8988T (cell line): ENCODE results near the gene NSRP1.
"Not testable (repeated sequence)": the region's sequence is repeated elsewhere in the genome, so short reads cannot be mapped to it uniquely, and the experiment has no call there.

ENCODE experiments used
- DNase-seq: peaks from one replicate; pipeline ENCODE4 v3.0.0; 2011

NSRP1 gene

DNA sequence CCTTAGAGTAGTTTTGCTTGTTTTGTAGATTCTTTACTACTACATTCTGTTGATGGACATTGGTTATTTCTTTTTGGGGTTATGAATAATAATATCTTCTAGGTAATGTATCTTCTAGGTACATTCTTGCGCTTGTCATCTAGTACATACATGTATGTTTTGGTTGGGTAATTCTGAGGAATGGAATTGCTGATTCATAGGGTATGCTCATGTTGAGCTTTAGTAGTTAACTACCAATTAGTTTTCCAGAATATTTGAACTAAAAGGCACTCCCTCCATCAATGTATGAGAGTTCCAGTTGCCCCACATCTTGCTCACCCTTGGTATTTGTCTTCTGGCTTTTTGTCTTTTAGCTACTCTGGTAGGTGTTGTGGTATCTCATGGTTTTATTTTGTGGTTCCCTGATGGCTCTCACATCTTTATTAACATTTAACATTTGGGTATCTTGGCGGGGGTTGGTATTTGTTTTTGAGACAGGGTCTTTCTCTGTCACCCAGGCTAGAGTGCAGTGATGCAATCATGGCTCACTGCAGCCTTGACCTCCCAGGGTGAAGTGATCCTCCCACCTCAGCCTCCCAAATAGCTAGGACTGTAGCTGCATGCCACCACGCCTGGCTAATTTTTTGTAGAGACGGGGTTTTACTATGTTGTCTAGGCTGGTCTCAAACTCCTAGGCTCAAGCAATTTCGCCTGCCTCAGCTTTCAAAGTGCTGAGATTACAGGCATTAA, 71.8 kb downstream of the NSRP1 start:
- no peak for DNase-seq

DNA sequence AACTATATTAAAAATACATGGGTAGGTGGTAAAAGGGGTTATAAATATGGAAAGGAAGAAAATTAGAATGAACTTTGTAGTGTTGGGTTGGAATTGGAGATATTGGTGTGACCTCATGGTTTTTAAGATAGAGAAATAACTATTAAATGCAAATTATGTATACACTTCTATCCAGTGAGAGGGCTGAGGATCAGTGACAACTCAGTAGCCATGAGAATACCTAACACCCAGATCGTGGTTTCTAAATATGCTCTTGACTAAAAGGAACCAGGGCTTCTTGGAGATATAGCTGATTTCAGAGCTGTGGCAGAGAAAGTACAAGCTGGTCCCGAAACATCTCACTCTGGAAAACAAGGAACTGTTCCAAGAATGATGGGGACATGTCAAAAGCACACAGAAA, 74.5 kb downstream of the NSRP1 start:
- DNase-seq, result no peak

DNA sequence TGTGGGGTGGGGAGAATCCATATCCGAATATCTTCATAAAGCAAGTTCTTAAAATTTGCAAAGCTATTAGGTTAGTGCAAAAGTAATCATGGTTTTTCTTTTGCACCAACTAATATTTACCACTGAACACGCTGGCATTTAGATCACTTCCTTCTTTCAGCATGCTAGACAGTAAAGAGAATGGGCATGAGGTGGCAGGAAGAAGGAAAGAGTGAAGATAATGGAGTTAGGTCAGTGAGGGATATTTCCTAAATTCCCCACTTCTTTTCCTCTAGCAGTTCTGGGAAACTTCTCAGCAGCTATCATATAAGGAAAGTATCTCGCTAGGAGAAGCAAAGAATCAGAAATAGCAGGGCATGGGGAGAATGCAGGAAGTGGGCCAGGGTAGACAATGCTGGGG, 79.9 kb downstream of the NSRP1 start:
- DNase-seq, result no peak

DNA sequence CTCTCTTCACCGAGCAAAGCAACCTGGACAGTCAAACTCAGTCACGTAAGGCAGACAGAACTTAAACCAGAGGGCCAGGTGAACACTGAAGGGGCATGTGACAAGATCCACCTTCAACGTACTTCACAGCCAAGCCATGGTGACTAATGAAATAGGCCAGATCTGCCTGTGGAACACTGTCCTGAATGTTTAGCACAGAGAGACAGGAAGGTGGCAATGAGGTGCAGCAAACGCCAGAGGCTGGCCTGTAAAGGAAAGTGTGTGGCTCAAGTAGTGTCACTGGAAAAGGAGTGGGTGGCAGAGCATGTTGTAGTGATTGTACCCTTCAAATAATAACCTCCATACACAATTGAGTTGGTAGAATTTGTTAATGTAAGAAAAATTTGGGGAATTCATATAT, 80.8 kb downstream of the NSRP1 start:
- DNase-seq, result no peak

DNA sequence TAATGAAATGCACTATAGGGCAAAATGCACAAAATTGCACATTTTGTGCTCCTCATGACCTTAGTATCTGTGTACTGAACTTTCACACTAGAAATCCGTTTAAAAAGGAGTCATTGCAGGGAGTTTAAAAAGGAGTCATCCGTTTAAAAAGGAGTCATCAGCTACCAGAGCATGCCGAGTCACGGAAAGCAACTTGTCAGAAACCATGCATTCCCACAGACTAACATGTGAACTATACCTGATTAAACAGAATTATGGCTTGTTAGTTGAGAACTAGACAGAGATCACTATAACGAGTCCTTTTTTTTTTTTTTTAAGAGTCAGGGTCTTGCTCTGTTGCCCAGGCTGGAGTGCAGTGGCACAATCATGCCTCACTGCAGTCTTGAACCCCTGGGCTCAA, 83.0 kb downstream of the NSRP1 start:
- no peak for DNase-seq

DNA sequence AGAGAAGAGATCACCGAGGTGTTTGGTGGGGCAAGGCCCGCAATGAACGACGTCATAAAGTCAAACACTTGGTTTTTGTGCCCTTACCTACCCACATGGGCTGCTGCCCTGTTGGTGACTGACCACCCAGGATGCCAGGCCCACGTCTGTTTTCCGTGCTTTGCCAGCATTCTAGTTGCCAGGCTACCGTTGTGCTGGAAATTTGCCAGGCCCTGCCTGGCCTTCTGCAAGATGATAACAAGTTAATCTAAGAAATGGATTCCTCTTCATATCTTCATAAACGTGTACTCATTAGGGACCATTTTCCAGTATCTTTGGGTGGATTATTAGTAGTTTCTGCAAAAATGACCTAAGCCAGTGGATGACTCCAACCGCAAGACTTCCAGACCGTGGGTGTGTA, 83.5 kb downstream of the NSRP1 start:
- DNase-seq, result no peak

DNA sequence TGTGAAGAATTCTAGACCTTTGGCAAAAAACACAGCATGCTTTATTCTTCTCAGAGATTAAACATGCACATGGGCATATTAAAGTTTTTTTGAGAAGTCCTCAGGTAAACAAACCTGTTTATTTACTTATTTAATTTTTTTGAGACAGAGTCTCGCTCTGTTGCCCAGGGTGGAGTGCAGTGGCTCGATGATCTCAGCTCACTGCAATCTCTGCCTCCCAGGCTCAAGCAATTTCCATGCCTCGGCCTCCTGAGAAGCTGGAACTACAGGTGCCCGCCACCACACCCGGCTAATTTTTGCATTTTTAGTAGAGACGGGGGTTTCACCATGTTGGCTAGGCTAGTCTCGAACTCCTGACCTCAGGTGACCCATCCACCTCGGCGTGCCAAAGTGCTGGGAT, 84.0 kb downstream of the NSRP1 start:
- DNase-seq, result not testable (repeated sequence)

DNA sequence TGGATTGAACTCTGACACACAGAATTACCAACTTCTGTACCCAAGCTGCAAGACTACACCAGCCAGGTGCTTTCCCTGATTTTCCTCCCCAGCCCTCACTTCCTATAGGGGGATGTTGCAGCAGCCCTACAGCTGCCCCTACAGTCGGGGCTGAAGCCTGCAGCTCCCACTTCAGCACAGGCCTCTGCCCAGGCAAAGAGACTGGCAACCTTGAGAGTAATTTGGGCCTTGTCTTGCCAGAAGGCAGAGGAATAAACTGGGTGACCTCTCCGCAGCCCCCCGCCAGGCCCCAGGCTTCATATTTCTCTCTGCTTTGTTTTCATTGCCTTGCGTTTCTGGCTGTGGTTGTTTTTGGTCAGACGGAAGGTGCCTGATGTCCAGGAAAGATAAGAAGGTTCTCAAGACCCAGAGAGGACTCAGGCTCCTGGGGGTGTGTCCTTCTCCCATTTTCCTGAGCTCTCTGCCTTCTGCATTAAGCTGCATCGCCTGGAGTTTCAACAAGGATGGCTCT, 86.9 kb downstream of the NSRP1 start:
- no peak for DNase-seq

DNA sequence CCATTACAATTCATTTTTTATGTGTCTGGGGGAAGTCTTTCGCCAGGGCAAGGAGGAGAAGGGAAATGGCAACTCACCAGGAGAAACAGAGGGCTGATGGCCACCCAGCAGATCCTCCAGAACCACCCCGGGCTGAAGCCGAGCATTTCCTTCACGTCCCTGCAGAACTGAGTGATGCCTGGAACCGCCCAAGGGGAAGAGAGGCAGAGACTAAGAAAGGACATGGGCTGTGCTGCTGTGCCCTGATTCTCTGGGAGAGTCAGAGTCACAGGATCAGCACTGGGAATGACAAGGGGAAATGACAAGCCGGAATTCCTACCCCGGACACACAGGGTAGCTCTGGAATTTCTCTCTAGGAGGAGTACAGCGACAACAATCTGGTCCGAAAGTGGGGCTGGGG, 91.0 kb downstream of the NSRP1 start:
- DNase-seq, result no peak

DNA sequence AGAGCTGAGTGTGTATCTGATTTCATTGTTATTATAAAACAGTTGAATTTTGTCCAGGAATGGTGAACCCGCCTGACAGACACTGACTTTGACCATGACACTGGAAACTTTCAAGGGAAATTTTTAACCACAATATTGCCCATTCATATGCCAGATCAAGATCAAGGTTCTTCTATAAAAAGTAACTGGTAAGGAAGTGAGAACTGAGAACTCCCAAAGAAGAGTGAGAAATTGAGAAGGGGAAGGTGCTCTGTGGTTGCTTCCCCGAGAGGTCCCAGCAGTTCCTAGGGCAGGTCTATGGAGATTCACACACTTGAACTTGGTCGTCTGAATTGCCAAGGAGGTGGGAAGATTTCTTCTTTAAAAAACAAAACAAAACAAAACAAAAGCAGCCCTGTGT, 91.6 kb downstream of the NSRP1 start:
- DNase-seq, result no peak

DNA sequence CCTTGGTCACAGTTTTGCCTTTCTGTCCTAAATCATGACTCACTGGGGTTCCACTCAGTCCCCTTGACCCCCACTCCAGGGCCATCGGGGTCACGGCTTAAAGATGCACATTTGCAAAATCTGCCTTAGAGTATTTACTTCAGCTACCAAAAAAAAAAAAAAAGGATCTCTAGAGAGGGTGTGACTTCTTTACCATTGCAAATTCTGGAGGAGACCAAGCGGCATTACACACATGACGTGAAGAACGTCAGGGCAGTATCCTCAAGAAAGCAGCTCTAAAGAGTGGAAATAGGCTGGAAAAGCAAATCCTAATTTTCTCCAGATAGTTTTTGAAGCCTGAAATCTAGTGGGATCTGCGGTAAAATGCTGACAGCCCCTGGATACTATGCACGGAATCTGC, 93.3 kb downstream of the NSRP1 start:
- no peak for DNase-seq

DNA sequence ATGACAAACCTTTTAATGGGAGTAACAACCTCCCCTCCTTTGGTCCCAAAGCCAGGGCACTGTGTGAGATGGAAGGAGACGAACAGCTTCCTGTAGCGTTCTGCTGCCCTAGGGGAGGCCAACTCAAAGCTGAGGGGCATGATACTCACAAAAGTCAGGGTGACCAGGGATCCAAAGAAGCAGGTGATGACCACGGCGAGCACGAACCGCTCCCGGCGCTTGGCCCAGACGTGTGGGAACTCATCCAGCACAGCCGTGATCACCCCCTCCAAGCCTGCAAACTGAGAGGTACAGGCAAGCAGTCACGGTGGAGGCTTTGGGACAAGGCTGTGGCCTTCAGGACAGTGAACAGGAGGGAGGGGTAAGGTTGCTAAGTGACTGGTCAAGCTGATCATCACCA, 93.8 kb downstream of the NSRP1 start:
- DNase-seq, result no peak

DNA sequence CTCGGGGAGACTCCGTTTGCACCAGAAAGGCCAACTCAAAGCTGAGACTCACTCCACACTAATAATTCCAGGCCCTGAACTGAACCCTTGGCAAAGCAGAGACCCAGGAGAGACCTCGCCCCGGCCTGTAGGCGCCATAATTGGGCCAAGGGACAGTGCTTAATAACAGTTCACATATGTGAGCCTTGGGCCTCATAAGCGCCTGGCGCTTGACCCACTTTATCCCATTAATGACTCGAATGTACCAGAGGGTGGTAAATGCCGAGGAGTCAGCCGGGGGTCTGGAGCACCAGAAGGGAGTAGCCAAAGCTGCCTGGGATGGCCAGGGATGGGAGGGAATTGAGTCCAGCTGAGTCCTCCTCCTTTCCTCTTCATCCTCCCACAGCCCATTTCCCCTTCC, 94.3 kb downstream of the NSRP1 start:
- DNase-seq, result no peak

DNA sequence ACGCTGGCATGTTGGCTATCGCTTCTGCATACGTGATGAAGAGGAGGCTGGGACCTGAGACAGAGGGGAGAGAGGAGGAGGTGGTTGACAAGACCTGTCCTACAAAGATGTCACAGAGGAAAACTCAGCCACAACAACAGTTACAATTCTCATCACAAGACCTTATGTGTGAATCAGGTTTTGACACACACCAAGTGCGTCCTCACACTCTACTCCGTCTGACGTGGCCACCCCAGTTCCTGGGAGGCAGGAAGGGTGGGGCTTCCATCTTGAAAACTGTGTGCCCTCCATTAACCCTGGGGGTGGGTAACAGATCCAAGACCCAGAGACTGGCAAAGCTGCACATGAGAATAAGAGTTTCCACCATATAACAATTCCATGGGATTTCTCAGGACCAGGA, 94.8 kb downstream of the NSRP1 start:
- DNase-seq, result no peak

DNA sequence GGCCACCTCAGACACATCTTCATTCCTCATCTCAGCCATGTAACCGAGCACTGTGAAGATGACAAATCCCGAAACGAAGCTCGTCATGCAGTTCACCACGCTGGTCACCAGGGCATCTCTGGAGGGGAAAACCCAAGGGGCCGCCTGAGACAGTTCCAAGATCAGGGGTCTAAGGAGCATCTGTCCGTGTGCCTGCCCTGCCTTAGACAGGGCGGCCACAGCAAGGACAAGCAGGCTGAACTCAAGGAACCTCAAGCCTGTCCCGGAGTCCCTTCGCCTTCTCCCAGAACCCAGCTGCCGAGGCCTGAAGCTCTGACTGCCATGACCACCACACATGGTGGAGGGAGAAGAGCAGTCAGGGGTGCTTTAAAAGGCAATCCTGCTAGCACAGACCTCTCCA, 96.1 kb downstream of the NSRP1 start:
- DNase-seq, result no peak

DNA sequence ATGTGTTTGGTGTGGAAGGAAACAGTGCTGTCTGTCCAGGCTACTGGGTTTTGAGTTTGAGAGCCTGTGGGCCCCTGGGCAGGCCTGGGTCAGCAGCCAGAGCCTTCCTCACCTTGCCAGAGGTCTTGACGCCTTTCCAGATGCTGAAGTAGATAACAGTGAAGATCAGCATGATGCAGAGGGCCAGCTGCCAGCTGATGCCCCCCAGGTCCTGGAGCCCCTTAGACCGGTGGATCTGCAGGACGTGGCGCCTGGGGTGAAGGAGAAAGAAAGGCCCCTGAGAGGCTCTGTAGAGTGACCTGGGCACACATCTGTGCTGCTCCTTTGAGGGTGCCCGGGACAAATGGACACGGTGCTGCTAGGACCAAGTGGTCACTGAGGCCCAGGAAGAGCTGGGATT, 100.4 kb downstream of the NSRP1 start:
- no peak for DNase-seq

DNA sequence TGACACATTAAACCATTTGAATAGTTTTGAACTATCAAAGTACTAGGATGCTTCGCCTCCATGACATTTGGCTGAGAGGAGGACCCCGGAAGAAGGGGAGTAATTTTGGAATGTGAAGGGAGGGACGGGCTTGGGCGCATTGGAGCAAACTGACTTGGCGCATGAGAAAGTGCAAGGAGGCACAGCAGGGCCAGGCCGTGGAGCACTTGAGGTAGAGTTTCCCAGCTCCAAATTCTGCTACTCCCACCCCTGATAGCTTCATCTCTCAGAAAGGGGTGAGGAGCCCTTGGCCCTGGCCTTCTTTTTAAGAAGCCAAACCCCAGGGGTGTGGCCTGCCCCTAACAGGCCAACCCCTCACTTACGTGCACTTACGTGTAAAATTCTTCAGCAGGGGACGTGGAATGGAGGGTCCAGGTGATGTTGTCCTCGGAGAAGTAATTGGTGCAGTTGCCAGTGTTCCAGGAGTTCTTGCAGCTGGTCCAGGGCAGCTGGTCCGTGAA, 101.2 kb downstream of the NSRP1 start:
- no peak for DNase-seq

DNA sequence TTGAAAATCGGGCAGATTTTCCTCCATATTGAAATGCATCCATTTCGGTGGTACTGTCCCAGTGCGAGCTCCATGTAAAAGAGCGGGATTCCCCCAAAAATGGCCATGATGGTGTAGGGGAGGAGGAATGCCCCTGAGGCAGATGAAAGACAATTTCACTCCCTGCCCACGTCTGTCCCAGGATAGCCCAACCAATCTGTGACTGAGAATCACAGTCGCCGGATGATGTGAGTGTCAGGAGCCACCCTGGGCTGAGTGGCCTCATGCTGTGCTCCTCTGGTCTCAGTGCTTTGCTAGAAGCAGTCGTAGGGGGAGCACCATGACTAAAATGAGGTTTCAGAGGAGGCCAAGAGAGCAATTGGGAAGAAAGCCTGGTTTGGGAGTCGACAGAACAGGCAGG, 102.2 kb downstream of the NSRP1 start:
- no peak for DNase-seq

DNA sequence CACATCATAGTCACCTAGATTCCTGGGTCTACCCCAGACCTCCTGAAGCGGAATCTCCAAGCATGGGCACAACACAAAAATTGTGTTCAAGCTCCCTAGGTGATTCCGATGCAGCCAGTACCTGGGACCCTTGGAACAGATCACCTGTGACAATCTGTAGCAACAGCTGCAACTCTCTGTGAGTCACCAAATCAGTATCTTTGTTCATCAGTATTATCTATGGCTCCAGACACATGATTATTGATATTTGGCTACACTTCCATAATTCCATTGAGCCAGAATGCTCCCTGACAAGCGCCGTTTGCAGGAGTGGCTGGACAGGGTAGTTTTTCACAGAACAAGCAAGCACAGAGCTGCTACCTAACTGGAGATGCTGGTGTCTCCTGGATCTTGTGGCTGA, 102.7 kb downstream of the NSRP1 start:
- no peak for DNase-seq

DNA sequence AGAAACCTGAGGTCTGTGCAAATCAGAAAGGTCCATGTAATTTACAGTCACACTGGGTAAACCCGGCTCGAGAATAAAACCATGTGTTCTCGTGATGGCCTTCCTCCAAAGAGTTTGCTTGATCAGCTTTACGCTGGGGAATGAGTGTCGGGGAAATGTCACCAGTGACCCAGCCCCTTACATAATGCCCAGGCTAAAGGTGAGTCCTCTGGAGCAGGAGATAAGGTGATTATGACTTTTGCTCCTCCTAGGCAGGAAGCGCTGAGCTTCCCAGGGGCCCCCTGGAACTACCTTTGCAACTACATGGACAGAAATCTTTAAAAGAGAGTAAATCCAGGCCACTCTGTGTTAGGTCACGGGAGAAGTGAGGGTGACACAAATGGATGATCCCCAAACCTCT, 103.2 kb downstream of the NSRP1 start:
- DNase-seq, result no peak

DNA sequence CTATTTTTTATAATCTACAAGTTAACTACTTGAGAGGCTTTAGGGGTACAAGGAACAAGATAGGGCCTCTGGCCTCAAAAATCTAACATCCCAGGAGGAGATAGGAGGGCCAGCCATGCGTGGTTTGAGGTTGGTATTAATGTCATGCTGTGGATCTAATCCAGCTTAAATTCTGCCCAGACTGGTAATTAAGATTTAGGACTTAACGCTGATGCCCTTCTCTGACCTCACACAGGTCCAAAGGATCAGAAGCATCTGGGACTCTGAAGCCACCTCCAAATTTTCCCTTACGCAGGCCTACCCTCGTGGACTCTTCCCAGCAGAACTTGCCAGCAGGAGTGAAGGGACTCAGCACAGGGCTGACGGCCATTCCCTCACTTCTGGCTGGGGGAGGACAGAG, 103.8 kb downstream of the NSRP1 start:
- no peak for DNase-seq

DNA sequence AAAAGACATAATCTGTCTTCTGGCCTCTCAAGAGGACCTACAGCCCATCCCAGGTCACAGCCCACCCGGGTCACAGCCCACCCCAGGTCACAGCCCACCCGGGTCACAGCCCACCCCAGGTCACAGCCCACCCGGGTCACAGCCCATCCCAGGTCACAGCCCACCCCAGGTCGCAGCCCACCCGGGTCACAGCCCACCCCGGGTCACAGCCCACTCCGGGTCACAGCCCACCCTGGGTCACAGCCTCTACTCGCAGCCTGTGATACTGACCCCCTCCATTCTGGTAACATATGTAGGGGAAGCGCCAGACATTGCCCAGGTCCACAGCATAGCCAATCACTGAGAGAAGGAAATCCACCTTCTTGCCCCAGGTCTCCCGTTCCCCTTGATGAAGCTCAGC, 104.7 kb downstream of the NSRP1 start:
- no peak for DNase-seq

DNA sequence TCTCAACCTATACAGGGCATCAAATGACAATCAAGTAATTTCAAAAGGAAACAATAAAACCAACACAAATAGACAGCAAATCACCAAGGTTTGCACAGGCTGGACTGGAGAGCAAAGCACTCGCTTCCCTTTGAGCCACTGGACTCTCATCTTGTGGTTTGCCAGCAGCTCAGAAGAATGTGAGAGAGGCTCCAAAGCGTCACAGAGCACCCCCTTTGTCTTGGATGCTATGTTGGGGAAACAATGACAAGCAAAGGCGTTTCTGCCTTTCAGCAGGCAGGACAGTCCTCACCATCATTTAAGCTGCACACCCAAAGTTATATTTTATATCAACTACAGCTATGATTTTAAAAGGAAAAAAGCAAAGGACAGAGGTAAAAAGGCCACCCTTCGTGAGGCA, 105.6 kb downstream of the NSRP1 start:
- no peak for DNase-seq

DNA sequence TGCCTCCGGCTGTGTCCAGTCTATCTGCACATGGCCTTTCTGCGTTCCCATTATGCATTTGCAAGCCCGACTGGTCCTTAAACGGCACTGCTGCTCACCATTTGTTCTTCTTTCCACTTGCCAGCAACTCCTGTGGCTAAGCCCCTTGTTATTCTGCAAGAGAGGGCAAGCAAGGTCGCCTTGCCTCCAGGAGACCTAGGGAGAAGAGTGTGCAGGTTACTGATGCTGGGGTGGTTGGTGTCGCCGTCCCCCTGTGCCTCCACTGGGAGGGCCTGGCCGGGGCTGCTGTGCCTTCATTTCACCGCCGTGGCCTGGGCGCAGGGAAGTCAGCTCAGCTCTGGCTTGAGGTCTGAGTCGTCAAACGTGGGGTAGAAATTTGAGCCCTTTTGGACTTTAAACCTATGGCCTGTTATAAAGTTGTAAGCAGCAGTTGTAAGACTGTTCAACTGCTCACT, 106.1 kb downstream of the NSRP1 start:
- no peak for DNase-seq

DNA sequence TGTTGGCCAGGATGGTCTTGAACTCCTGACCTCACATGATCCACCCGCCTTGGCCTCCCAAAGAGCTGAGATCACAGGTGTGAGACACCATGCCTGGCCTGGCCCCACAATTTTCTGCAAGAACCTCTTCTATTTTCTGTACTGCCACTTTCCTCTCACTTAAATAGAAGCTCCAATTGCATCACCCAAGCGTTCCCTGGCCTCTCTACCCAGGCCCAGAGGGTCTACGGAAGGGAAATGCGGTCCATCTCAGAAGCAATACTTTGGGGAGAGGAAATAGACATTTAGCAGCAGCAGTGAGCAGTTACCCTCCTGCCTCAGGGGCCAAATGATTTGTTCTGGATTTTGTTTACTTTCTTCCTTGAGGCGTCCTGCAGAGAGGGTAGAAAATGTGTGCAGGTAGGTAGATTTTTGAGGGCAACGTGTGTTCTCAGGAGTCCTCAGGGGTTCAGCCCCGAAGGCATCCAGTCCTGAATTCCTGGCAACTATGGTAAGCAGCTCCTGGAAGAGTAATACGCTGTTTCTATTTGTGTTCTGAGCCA, 107.9 kb downstream of the NSRP1 start:
- DNase-seq, result no peak
